NCI-H345 treated with DMSO at 0.1 percent for 48 hours (cell line): ENCODE data around the gene PRSS48.
"Not testable (repeated sequence)": the region's sequence is repeated elsewhere in the genome, so short reads cannot be mapped to it uniquely, and the experiment has no call there.

Experiments
- DNase-seq: peaks from one replicate; lab custom pipeline; 2025; ENCODE audit not compliant: unreplicated experiment; lab: John Stamatoyannopoulos, UW

Gene PRSS48

GRCh38 chr4:151315212-151315886 lies 38.4 kb downstream of the PRSS48 start:
- DNase-seq = no peak

GRCh38 chr4:151316645-151317044 lies 39.7 kb downstream of the PRSS48 start:
- DNase-seq = no peak

- no peak for DNase-seq
Measured at GRCh38 chr4:151318307-151319006, 41.5 kb downstream of the PRSS48 start.

GRCh38 chr4:151319490-151319889 lies 42.5 kb downstream of the PRSS48 start:
- no peak for DNase-seq

- DNase-seq = no peak
Measured at GRCh38 chr4:151321586-151321985, 44.6 kb downstream of the PRSS48 start.

- not testable (repeated sequence) for DNase-seq
Measured at GRCh38 chr4:151322161-151322560, 45.2 kb downstream of the PRSS48 start.

- no peak for DNase-seq
Measured at GRCh38 chr4:151322570-151322969, 45.6 kb downstream of the PRSS48 start.

GRCh38 chr4:151323667-151324066 lies 46.7 kb downstream of the PRSS48 start:
- no peak for DNase-seq

- no peak for DNase-seq
Measured at GRCh38 chr4:151324124-151324751, 47.3 kb downstream of the PRSS48 start.

- DNase-seq = no peak
Measured at GRCh38 chr4:151324752-151325110, 47.8 kb downstream of the PRSS48 start.

- DNase-seq = no peak
Measured at GRCh38 chr4:151325111-151325948, 48.4 kb downstream of the PRSS48 start, which contains the start of gene SH3D19. Gene SH3D19, minus strand, starts transcription at chr4:151325605. Its CDS starts 253 bp downstream, at chr4:151325352.

- no peak for DNase-seq
Measured at GRCh38 chr4:151325949-151326246, 48.9 kb downstream of the PRSS48 start.

GRCh38 chr4:151329217-151330007 lies 52.5 kb downstream of the PRSS48 start:
- DNase-seq = no peak

GRCh38 chr4:151331276-151332042 lies 54.5 kb downstream of the PRSS48 start:
- DNase-seq = no peak

GRCh38 chr4:151339467-151339866 lies 62.5 kb downstream of the PRSS48 start:
- DNase-seq = no peak

GRCh38 chr4:151340751-151341385 lies 63.9 kb downstream of the PRSS48 start:
- DNase-seq = no peak
